Hepatocyte (in vitro differentiated cells): Measurements from ENCODE around the gene RBM33. TPM values are rescaled to one million over a fixed set of nuclear protein-coding genes. Genes with fewer than 3 reads are reported as not detected.
A peak's percentile ranks its signal among the peaks of the same experiment; 100 is the strongest.

Experiments used
- DNase-seq: peaks from one replicate; pipeline ENCODE4 v3.0.0-alpha.2; 2016; ENCODE audit warnings: low spot score
- H2AFZ ChIP-seq: fragments of 200-600 bp; sonication (generic); 2 replicates; pipeline ENCODE4 v1.6.0; 2016; ENCODE audit warnings: antibody characterized with exemption, mild to moderate bottlenecking
- H3K27ac ChIP-seq: fragments of 200-600 bp; sonication (generic); 2 replicates; pipeline ENCODE4 v1.5.1; 2016; ENCODE audit warnings: mild to moderate bottlenecking
- H3K27me3 ChIP-seq: fragments of 200-600 bp; sonication (generic); 2 replicates; pipeline ENCODE4 v1.6.1; 2016
- H3K36me3 ChIP-seq: fragments of 200-600 bp; sonication (generic); replicated peaks from 2 replicates; pipeline ENCODE4 v1.5.1; 2016; ENCODE audit warnings: low read depth; ENCODE audit not compliant: insufficient read depth
- H3K4me1 ChIP-seq: fragments of 200-600 bp; sonication (generic); 2 replicates; pipeline ENCODE4 v1.5.1; 2016; ENCODE audit warnings: mild to moderate bottlenecking, moderate library complexity; ENCODE audit not compliant: insufficient read depth
- H3K4me2 ChIP-seq: fragments of 200-600 bp; sonication (generic); 2 replicates; pipeline ENCODE4 v1.6.0; 2016
- H3K4me3 ChIP-seq: fragments of 200-600 bp; sonication (generic); 2 replicates; pipeline ENCODE4 v1.5.1; 2016; ENCODE audit warnings: mild to moderate bottlenecking
- H3K79me2 ChIP-seq: fragments of 200-600 bp; sonication (generic); 2 replicates; pipeline ENCODE4 v1.6.0; 2017; ENCODE audit warnings: mild to moderate bottlenecking
- H3K9me2 ChIP-seq: fragments of 200-600 bp; sonication (generic); replicated peaks from 2 replicates; pipeline ENCODE4 v1.6.0; 2017; ENCODE audit warnings: mild to moderate bottlenecking; ENCODE audit not compliant: insufficient read depth
- H3K9me3 ChIP-seq: fragments of 200-600 bp; sonication (generic); 2 replicates; pipeline ENCODE4 v1.5.1; 2016; ENCODE audit warnings: low read depth, mild to moderate bottlenecking
- H4K20me1 ChIP-seq: fragments of 200-600 bp; sonication (generic); 2 replicates; pipeline ENCODE4 v1.6.0; 2016; ENCODE audit warnings: mild to moderate bottlenecking; ENCODE audit not compliant: insufficient read depth, poor library complexity, severe bottlenecking
- CTCF ChIP-seq: fragments of 200-600 bp; sonication (generic); IDR thresholded peaks from 2 replicates; pipeline ENCODE4 v1.5.1; 2016; ENCODE audit warnings: antibody characterized with exemption, mild to moderate bottlenecking; ENCODE audit not compliant: poor library complexity
- EZH2 ChIP-seq: fragments of 200-600 bp; sonication (generic); IDR thresholded peaks from 2 replicates; pipeline ENCODE4 v1.6.1; 2016; ENCODE audit warnings: antibody characterized with exemption, mild to moderate bottlenecking, borderline replicate concordance
- EZH2phosphoT487 ChIP-seq: fragments of 200-600 bp; sonication (generic); IDR thresholded peaks from one replicate; pipeline ENCODE4 v1.6.1; 2018; ENCODE audit warnings: antibody characterized with exemption, mild to moderate bottlenecking, low read depth, moderate library complexity; ENCODE audit not compliant: unreplicated experiment, severe bottlenecking
- WGBS: methylation state at CpG from one replicate; pipeline ENCODE4 v1.1.6; 2016; ENCODE audit warnings: low lambda C conversion rate; ENCODE audit errors: missing lambda C conversion rate; 5-methylcytosine and 5-hydroxymethylcytosine counted together
- polyA plus RNA-seq: library from polyadenylated mRNA; unstranded; fragments of >200 nt; fragmentation: Nextera tagmentation; extraction: Ambion mirVana; gene quantifications from 2 replicates; pipeline ENCODE4 v1.2.1, GENCODE V29; 2016
- total RNA-seq: library from RNA; depleted of rRNA; stranded (reverse); fragments of >200 nt; gene quantifications from 2 replicates; pipeline ENCODE4 v1.2.3, GENCODE V29; 2014

The RBM33 gene
- total and polyA plus RNA-seq, 2 experiments from 2014 or later, result 24.8 to 40.8 TPM

GRCh38 chr7:155667241-155667829, 22.9 kb downstream of the RBM33 start:
- Histone ChIP-seq H4K20me1 (peaks cover 86% of the 10 kb centered on the region), H3K79me2 (peaks cover 97% of the 10 kb centered on the region)

GRCh38 chr7:155669717-155670505, 25.4 kb downstream of the RBM33 start:
- no peaks in the 10 kb centered on the region for H3K27me3 ChIP-seq
- H3K36me3 ChIP-seq, result no peaks in the 10 kb centered on the region
- peaks cover 92% of the 10 kb centered on the region for H3K79me2 ChIP-seq
- H4K20me1 ChIP-seq, result peaks cover 65% of the 10 kb centered on the region
- H3K4me2 ChIP-seq, result no peak overlapping the region
- 89% methylated on average over 11 of the region's 11 CpGs for WGBS
- H2AFZ ChIP-seq, result no peak overlapping the region
- H3K27ac ChIP-seq, result peak overlapping the region; percentile 29
- DNase-seq, result no peak
- H3K9me3 ChIP-seq, result no peaks in the 10 kb centered on the region
- H3K4me3 ChIP-seq, result no peak overlapping the region
- TF ChIP-seq EZH2phosphoT487, result no peak
- no peak for TF ChIP-seq CTCF
- no peak for TF ChIP-seq EZH2
- H3K9me2 ChIP-seq, result no peaks in the 10 kb centered on the region
- H3K4me1 ChIP-seq, result peaks cover 18% of the 10 kb centered on the region

More at GRCh38 chr7:155667241-155667829, 22.9 kb downstream of the RBM33 start:
- 96% methylated on average over 6 of the region's 6 CpGs for WGBS
- no peaks in the 10 kb centered on the region for H3K9me3 ChIP-seq
- no peak overlapping the region for H3K4me2 ChIP-seq
- no peak overlapping the region for H3K27ac ChIP-seq
- TF ChIP-seq CTCF, result no peak
- TF ChIP-seq EZH2phosphoT487, result no peak
- no peak for TF ChIP-seq EZH2
- H3K4me1 ChIP-seq, result peaks cover 18% of the 10 kb centered on the region
- H3K36me3 ChIP-seq, result no peaks in the 10 kb centered on the region
- no peak overlapping the region for H2AFZ ChIP-seq
- no peaks in the 10 kb centered on the region for H3K27me3 ChIP-seq
- no peak for DNase-seq
- no peaks in the 10 kb centered on the region for H3K9me2 ChIP-seq
- H3K4me3 ChIP-seq, result no peak overlapping the region

GRCh38 chr7:155670521-155670920, 26.1 kb downstream of the RBM33 start:
- H3K9me3 ChIP-seq, result no peaks in the 10 kb centered on the region
- no peak overlapping the region for H2AFZ ChIP-seq
- TF ChIP-seq EZH2phosphoT487, result no peak
- no peak for TF ChIP-seq EZH2
- TF ChIP-seq CTCF, result no peak
- H3K4me3 ChIP-seq, result no peak overlapping the region
- H4K20me1 ChIP-seq, result peaks cover 64% of the 10 kb centered on the region
- DNase-seq, result no peak
- peaks cover 12% of the 10 kb centered on the region for H3K4me1 ChIP-seq
- H3K27me3 ChIP-seq, result no peaks in the 10 kb centered on the region
- no peaks in the 10 kb centered on the region for H3K9me2 ChIP-seq
- peaks cover 91% of the 10 kb centered on the region for H3K79me2 ChIP-seq
- peak overlapping the region; percentile 29 for H3K27ac ChIP-seq
- H3K4me2 ChIP-seq, result no peak overlapping the region
- WGBS, result 61% methylated on average over 5 of the region's 5 CpGs
- no peaks in the 10 kb centered on the region for H3K36me3 ChIP-seq
